HG02610 (cell line): ENCODE results near the gene GC.
"Not testable (repeated sequence)": the region's sequence is repeated elsewhere in the genome, so short reads cannot be mapped to it uniquely, and the experiment has no call there.

ENCODE experiments used
- ATAC-seq: cut with Tn5 transposase; IDR thresholded peaks from one replicate; pipeline ENCODE4 v1.9.1; 2021; ENCODE audit warnings: mild to moderate bottlenecking, moderate library complexity; ENCODE audit not compliant: unreplicated experiment

GC gene, protein sequence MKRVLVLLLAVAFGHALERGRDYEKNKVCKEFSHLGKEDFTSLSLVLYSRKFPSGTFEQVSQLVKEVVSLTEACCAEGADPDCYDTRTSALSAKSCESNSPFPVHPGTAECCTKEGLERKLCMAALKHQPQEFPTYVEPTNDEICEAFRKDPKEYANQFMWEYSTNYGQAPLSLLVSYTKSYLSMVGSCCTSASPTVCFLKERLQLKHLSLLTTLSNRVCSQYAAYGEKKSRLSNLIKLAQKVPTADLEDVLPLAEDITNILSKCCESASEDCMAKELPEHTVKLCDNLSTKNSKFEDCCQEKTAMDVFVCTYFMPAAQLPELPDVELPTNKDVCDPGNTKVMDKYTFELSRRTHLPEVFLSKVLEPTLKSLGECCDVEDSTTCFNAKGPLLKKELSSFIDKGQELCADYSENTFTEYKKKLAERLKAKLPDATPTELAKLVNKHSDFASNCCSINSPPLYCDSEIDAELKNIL

DNA sequence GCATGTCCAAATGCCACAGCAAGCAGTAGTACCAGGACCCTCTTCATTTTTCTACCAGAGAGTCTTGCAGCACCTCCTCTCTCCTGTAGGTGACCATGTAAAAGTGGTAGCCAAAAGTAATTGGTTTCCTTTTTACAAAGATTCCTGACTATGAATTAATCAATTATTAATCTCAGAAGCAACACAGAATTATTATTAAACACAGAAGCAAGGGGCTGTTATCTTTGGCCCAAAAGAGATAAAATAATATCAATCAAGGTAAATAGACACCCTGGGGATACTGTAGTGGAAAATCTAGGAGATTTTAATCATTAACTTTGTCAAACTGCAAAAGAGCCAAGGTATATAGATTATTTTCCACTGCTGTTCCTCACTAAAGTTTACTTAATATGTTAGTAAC lies at the start of gene GC:
Gene GC (minus strand): TSS at position 108 of the 400 bp plus-strand sequence. CDS start 61 bp downstream, at position 47.
- ATAC-seq: no peak

DNA sequence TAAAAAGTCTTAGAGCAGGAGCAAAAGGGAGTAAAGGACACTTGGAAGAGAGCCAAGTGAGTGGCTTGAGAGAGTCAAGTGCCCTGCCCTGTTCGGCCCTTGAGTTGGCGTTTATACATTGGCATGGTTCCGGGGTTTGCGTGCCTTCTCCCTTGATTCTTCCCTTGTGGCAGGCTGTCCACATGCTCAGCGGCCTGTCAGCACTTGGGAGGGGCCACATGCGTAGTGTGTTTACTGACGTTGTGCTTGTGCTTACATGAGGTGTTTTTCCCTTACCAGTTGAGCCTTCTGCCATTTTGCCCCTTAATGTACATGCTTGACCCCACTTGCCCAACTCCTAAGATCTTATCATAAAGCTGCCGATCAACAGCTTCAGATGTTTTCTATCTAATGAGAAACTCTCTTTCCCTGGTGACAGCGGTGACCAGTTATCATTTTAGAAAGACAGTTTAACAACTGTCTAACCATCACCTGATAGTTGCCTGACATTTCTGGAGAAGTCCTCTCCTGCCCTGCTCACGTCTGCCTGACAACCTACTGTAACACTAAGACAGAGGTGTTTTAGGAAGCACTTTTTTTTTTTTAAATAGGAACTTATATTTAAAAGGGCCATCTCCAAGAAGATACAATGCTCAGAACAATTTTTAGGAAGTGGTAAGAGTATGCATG lies 49.5 kb upstream of the GC start:
- no peak for ATAC-seq

- no peak for ATAC-seq
Observed at GRCh38 chr4:71832049-71832448, 48.2 kb upstream of the GC start.

DNA sequence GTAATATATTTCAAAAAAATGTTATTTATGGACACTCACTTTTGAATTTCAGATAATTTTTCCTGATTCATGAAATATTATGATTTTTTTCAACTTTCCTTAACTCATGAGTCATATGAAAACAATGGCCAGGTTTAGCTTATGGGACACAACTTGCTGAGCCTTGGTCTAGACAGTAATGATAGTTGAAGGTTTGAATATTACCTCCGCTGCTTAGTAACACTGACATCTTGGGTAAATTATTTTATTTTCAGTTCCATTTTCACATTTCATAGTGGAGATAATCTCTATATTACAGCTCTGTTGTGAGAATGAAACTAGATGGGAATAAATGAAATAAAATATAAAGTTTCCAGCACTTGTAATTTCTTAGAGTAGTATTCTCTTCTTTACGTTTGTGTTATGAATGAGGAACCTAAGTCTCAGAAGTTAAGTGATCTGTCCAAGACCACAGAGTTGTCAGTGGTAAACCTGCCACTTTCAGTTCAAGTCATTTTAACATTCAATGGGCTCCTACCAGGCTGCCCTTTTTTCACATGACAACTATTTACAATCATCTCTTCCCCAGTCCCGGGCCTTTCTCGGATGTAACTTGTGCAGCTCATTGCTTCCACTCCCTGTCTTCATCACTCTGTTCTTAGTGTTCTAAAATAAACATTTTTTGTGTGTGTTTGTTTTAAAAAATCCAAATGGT lies 46.8 kb upstream of the GC start:
- peak; percentile 85 for ATAC-seq

DNA sequence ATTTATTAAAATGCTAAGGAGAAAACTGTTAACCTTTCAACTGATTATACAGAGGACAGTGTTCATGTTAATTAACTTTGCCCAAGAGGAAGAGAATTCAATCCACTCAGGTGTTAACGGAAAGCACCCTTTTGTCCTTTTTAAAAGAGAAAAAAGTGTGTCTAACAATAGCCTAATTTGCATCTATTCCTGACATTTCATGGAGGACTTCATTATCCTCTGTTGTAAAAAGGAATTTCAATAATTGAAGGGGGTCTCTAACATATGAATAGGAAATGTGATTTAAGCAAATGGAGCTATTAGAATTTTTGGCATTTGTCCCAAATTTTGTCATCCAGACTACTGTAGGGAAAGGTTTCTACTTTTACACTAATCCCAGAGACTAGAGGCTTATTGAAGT lies 44.6 kb upstream of the GC start:
- no peak for ATAC-seq

DNA sequence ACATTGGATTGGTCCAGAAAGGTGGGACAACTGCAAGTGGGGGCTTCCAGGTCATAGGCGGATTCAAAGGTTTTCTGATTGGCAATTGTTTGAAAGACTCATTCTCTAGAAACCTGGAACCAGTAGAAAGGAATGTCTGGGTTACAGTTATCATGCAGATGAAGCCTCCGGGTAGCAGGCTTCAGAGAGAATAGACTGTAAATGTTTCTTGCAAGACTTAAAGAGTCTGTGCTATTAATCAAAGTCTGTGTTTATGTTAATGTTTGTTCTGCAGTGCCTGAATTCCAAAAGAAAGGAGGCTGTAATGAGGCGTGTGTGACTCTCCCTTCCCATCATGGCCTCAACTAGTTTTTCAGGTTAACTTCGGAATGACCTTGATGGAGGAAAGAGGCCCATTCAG lies 43.9 kb upstream of the GC start:
- ATAC-seq: no peak

- no peak for ATAC-seq
Observed at GRCh38 chr4:71816676-71817303, 32.9 kb upstream of the GC start.

- ATAC-seq: no peak
Observed at GRCh38 chr4:71814433-71814832, 30.6 kb upstream of the GC start.

GRCh38 chr4:71809805-71810204 lies 25.9 kb upstream of the GC start:
- not testable (repeated sequence) for ATAC-seq

DNA sequence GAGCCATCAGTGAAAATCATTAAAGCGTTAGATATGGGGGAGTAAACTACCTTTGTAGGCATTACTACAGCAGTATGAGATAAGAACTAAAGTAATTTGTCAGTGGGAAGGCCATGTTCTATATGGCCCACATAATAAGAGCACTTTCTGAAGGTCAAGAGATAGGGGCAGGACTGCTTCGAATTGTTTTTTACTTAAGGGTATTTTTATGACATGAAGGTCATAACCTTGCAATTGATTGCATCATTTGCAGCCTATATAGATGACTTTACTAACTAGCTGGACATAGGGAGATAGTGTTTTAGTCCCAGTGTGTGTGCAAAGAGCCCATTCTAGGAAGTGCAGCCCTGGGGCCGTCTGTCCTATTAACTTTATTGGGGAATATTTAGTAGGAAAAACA lies 23.6 kb upstream of the GC start:
- ATAC-seq: no peak

- not testable (repeated sequence) for ATAC-seq
Observed at GRCh38 chr4:71805230-71805629, 21.4 kb upstream of the GC start.

DNA sequence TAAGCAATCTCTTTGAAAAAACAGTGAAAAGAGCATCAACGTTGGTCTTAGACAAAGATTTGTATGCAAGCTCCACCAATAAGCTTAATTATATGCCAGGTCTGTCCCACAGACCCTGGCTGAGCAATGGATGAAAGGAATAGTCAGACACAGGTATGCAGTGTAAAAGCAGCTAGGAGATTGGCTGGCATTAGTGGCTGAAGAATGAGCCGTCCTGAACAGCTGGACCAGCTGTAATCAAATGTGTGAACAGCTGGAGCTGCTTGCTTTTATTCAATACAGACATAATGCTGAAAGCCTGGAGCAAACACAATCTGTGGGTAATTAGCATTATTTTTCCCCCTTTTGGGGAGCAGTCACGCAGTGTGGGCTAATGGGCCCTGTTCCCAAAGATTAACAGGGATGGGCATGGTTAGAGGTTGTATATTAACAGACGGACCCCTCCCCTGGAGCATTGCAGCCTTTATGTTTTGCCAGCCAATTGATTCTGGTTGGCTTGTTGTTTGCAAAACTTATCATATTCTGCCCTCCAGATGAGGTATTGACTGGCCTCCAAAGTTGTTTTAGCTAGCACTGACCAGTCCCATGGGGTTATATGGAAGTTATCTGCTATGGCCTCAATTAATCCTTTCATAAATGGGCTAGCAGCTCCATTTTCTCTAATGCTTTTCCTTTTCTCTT lies 20.3 kb upstream of the GC start:
- ATAC-seq: not testable (repeated sequence)

- ATAC-seq: no peak
Observed at GRCh38 chr4:71785959-71786358, 2.1 kb upstream of the GC start.

- no peak for ATAC-seq
Observed at GRCh38 chr4:71784569-71785197, 804 bp upstream of the GC start.

GRCh38 chr4:71777891-71778290 lies 6.0 kb downstream of the GC start:
- no peak for ATAC-seq

- no peak for ATAC-seq
Observed at GRCh38 chr4:71775449-71775848, 8.4 kb downstream of the GC start.

DNA sequence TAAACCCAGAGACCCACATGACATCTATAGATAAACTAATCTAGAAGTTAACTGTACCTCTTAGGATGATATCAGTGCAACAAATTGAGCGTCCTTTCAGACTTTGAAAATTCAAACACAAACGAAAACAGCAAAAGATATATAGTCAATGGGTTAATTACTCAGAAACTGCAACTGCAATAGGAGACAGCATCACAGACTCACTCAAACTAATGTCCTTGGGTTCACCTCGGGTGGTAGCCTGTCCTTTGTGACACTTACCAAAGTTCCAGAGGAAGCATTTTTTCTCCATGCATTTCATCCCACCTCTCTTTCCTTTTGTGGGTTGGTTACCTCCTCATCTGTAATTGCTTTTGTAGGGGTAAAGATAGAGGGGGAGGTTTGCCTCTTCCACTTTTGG lies 9.7 kb downstream of the GC start:
- ATAC-seq: no peak

DNA sequence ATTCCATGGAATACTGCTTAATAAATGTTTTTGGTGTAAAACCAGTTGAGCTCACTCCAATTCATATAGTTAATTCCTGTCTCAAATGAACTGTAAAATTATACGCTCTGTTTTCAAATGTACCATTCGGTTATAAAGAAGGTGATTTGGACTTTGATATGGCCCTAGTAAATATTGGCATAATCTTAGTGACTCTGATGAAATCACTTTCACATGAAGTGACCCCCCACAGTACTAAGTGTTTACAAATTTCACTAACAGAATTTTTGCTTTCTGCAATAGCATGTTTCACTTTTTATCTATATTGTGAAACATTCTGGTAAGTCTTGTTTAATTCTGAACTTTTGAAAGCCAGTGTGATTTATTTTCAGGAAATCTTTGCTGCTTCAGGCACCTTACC lies 10.9 kb downstream of the GC start:
- no peak for ATAC-seq

DNA sequence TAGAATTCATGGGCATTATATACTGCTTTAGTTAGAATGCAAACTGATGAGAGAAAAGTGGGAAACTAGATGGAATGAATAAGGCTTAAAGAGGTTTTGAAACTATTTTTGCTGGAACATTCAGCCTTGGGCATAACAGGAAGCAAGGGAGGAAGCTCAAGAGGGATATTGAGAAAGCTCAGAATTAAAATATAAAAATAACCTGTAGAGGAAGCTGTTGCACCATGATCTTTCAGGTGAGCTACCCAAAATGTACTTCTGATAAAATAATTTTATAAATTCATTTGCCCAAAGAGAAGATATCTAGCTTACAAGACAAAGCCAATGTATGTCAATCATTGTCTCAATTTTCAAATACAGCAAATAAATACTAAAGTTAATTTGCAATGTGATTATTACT lies 11.3 kb downstream of the GC start:
- no peak for ATAC-seq

DNA sequence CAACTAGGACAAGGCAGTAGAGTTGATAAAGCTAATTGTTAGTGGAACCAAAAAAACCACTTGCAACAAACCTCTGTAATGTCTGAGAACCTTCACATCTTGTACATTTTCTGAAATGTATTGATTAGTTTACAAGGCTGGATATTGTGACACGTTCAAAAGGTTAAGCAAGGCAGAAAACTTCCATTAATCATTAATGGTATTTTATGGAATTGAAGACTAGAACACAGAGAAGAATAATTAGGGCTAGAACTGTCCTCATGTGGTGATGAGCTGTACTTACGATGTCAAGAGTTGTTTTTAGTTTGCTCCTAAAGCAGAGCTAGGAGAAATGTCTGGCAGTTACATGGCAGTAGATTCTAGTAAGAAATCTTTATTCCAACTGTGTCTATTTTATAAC lies 12.3 kb downstream of the GC start:
- no peak for ATAC-seq
